ENCODE measurements around the gene OR8B4.
"Not testable (repeated sequence)": the region's sequence is repeated elsewhere in the genome, so short reads cannot be mapped to it uniquely, and the experiment has no call there.

The OR8B4 gene, protein sequence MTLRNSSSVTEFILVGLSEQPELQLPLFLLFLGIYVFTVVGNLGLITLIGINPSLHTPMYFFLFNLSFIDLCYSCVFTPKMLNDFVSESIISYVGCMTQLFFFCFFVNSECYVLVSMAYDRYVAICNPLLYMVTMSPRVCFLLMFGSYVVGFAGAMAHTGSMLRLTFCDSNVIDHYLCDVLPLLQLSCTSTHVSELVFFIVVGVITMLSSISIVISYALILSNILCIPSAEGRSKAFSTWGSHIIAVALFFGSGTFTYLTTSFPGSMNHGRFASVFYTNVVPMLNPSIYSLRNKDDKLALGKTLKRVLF

DNA sequence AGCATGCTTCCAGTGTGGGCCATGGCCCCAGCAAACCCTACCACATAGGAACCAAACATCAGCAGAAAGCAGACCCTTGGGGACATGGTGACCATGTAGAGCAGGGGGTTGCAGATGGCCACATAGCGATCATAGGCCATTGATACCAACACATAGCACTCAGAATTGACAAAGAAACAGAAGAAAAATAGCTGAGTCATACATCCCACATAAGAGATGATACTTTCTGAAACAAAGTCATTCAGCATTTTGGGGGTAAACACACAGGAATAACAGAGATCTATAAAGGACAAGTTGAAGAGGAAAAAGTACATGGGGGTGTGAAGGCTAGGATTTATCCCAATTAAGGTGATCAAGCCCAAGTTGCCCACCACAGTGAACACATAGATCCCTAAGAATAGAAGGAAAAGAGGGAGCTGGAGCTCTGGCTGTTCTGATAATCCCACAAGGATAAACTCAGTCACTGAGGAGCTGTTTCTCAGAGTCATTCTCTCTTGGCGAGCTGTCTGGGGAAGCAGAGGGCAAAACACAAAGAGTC, at the start of gene OR8B4:
Gene OR8B4 (minus strand): TSS at position 488 of the 538 bp plus-strand sequence. CDS start 0 bp downstream, at position 488.
- no peak for DNase-seq

DNA sequence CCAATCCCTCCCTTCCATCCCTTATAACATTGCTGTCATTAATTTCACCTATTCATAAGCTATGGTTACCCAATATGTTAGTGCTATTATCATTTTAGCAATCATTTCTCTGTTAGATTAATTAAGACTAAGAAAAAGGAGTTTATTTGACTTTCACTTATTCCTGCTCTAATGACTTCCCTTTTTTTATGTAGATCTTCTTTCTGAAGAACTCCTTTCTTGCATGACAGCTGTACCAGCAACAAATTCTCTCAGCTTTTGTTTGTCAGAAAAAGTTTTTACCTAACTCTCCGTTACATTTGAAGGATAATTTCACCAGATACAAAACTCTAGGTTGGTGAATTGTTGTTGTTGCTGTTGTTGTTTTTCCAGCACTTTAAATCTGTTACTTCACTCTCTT, 49.4 kb upstream of the OR8B4 start:
- DNase-seq: no peak

DNA sequence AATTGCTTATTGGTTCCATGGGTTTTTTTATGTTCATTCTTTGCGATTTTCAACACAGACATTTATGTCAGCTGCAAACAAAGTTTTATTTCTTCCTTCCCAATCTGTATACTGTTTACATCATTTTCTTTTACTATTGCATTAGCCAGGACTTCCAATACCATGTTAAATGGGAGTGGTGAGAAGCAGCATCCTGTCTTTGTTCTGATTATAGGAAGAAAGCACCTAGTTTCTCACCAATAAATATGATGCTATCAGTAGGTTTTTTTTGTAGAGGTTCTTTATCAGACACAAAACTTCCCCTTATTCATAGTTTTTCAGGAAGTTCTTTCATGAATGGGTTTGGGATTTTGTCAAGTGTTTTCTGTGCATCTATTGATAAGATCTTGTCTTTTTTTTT, 48.8 kb upstream of the OR8B4 start:
- DNase-seq: no peak

DNA sequence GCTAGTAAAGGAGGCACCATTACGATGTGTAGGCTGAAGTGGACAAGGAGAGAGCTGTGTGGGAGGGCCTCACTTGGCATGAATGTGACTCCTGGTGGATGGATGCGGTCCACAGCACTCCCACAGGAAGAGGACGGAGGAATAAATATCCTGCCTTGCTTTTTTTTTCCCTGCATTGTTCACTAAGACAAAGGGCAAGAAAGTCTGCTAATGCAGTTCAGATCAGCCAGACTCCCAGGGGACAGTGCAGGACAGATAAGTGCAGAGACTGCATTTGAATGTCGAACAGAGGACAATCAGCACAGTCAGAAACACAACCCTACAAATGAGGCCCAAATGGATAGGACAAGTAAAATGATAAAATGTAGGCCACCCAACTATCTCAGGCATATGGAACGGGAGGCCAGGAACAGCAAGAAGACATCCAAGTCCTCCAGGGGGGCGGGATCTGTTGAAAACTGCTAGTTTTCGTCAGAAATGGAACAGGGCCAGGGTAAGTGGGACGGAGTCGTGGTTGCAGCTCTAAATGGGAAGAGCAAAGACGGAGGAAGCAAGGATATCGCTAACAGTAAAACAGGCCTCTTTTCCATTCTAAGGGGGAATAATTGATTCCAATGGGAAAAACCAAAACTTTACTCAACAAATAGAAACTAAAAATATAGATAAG, 46.0 kb upstream of the OR8B4 start:
- DNase-seq: no peak

DNA sequence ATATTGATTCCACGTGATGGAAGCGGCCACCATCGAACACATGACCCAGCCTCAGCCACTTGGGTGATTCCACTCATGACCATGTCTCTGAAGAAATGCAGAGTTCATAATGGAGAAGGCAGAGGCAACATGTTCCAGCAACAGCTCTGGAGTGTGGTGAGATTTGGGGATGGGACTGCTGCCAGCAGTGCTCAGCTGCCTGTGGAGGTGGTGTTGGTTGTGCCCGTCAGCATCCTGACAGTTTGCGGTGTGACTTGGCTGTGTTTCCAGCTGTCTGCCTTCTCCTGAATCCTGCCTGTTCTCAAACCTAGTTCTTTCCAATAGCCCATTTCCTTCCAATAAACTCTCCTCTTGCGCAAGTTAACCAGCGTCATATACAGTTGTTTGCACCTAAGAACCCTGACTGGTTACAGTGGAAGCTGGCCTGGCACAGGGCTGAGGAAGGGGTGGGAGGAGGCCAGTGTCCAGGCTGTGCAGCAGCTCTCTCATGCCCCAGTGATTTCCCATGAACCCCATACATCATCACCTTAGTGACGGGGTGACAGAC, 42.8 kb upstream of the OR8B4 start:
- no peak for DNase-seq

DNA sequence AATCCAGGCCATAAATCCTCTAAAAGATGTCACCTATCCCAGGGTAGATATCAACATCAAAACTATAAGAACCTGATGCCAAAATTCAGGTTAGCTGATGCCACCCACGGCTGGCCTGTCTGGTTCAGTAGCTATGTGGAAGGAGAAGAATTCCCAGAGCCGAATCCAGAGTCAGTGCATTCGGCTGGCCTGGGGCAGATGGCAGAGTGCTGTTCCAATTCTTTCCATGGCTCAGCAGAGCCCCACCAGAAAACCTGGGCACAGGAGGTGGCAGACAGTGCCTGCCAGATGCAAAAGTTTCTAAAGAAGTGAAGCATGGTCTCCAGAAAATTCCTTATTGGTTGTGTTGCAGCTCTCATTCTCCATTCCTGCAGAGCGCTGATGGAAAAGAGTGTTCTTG, 40.7 kb upstream of the OR8B4 start:
- no peak for DNase-seq

DNA sequence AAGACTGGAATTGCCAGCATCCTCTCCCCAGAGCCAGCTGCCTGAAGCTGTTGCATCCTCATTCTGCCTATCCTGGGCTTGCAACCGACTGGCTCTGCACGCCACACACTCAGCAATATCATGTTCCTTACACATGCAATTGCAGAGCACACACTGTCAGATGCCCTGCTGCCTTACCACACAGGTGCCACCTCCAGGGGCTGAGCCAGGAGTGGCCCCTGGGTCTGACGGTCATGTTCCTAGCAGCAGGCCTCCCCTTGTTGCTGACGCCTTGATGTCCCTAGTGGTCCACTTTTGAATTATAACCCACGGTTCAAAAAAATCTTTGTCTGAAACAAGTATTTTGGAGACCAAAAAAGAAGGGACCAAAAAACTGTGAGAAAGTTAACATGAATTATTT, 39.3 kb upstream of the OR8B4 start:
- DNase-seq: no peak

DNA sequence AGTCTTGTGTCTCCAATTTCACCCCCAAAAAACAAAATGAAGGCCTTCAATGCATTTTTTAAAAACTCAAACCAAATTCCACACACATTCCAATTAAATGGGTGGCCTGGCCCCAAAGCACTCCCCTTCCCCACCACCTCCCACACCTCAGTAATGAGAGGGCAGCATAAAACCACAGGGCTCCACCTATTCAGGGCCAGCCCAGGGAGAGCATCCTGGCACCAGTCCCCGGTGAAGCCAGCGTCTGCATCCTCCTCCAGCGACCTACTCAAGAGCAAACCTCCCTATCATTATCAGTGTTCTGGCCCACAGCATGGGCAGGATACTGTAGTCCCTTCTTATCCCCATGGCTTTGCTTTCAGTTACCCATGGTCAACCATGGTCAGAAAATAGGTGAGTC, 38.7 kb upstream of the OR8B4 start:
- no peak for DNase-seq

DNA sequence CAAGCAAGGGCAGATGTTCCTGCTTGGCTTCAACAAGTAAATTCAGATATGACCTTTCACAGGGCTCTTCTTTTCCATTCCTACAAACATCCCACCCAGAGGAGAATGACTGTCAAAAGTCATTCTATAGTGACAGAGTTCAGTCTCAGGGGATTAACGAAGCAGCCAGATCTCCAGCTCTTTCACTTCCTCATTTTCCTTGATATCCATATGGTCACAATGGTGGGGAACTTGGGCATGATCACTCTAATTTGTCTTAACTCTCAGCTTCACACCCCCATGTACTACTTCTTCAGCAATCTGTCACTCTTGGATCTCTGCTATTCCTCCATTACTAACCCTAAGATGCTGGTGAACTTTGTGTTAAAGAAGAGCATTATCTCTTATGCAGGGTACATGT, 35.8 kb upstream of the OR8B4 start:
- DNase-seq: no peak

DNA sequence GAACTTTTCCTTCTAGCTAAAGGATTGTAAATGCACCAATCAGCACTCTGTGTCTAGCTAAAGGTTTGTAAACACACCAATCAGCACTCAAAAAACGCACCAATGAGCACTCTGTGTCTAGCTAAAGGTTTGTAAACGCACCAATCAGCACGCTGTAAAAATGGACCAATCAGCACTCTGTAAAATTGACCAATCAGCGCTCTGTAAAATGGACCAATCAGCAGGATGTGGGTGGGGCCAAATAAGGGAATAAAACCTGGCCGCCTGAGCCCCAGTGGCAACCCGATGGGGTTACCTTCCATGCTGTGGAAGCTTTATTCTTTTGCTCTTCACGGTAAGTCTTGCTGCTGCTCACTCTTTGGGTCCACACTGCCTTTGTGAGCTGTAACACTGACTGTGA, 34.7 kb upstream of the OR8B4 start:
- not testable (repeated sequence) for DNase-seq

DNA sequence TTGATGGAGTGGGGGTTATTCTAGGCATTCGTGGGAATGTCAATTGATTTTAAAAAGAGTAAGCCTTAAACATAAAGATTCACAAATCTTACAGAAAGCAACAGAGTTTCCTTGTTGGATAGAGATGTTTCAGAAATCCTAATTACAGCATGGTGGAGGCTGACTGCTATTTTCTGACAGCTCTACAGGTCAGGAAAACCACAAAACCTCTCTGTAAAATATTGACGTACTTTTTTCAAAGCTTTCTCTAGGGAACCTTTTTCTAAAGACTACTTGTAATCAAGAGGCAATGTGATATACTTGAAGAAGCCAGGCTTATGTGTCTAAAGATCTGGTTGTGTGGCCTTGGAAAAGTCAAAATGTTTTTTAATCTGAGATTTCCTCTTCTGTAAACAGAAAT, 29.9 kb upstream of the OR8B4 start:
- no peak for DNase-seq

DNA sequence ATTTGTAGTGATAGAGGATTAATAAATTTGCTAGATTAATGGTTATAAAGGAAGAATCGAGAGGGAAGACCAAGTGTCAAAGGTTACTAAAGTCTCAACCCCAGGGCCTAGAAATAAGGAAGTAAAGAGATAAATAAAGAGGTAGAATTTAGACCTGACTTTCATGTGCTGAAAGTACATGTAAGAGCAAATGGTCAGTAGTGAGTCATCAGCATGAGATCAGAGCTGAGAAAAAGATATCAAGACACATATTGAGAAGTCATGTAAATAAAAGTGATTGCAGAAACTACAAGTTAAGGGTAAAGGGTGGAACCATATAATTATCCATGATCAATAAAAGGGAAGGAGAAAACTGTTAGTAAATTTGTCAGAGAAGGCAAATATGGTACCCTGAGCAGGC, 22.2 kb upstream of the OR8B4 start:
- DNase-seq: no peak

DNA sequence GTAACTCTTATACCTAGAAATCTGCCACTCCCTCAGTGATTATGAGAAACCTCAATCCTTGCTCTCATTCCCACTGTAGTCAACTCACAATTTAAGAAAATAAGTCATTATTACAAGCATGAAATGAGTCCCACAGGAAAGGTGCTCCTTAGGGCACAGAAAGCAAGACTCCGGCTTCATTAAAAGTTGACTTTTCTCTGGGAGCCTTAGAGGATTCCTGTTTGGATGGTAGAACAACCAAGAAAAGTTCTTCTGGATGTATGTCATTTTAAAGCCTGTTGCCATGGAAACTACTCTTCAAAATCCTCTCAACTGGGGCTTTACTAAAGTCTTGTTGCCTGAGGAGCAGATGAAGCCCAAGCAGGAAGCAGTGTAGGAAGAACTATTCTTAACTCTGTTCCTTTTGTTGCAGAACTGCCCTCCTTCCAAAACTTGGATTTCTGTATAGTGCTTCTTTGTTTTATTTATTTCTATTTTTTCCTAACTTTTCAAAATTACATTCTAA, 21.0 kb upstream of the OR8B4 start, which contains the start of gene OR8B8:
Gene OR8B8 (minus strand): TSS at position 51 of the 505 bp plus-strand sequence. CDS start 4,611 bp downstream, outside the sequence.
- no peak for DNase-seq

DNA sequence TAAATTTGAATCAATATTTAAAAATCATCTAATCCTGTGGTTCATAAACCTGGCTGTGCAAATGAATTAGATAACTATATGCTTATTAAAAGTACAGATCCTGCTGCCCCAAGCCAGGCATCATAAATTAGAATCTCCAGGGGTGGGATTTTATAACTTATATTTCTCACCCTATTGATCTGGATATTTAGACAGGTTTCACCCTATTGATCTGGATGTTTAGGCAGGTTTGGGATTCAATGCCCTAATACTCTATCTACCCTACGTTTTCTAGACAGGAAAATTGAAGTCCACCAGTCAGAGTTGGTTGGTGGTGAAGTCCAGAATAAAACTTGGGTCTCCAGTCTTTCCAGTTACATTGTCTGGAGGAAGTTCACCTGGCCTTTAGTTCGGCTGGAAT, 18.2 kb upstream of the OR8B4 start:
- no peak for DNase-seq

DNA sequence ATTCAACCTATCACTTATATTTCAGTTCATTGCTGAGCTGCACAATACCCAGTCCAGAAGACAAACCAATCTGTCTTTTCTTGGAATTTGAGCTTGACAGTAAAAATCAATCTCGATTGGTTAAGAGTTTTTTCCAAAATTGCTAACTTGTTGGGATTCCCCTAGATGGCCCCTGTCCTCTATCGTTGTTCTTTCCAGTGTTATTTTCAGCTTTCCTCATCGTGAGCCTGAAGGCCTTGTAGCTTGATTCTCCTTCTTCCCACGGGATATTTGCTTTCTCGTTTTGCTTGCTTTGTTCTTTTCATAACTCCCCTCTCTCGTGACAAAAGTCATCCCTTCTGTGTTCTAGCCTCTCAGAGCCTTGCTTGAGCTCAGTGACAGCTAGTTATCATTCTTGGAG, 17.8 kb upstream of the OR8B4 start:
- no peak for DNase-seq

DNA sequence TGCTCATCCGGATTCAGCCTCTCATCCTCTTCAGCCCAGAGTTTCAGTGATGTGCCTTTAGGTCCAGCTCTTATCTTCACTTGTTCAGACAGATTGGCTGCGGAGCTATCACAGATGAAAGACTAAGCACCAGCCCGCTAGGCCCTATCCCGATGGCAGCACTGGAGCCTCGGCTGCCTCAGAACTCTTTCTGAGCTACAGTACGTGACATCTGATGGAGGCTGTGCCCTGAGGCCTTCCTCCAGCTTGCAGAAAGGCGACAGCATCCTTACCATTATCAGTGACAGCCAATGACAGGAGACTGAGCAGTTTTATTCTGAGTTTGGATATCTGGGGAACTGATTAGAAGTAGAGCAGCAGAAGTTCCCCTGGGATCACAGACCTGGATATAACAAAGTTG, 16.8 kb upstream of the OR8B4 start:
- DNase-seq: no peak

DNA sequence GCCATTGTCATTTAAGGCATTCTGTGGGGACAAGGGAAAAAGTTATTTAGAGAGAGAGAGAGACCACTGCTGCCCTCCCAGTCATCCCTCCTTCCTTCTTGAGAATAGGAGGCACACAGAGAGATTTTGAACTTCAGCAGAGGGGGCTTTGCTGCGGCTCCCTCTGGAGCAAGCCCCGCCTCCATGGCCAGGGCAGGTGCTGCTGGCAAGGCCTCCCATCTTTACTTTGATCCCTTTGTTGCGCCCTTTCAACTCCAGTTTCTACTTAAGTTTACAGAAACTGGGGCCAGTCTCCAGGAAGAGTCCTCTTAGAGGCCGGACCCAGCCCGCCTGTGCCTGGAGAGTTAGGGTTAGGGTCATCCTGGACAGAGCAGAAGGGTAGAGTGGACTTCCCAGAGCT, 16.4 kb upstream of the OR8B4 start:
- DNase-seq: no peak

DNA sequence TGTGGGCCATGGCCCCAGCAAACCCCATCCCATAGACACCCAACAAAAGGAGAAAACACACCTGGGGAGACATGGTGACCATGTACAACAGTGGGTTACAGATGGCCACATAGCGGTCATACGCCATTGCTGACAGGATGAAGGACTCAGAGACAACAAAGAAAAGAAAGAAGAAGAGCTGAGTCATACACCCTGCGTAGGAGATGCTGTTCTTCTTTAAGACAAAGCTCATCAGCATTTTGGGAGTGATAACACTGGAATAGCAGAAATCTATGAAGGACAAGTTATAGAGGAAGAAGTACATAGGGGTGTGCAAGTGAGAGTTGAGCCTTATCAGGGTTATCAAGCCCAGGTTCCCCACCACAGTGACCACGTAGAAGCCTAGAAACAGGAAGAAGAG, 15.9 kb upstream of the OR8B4 start:
- DNase-seq: no peak

DNA sequence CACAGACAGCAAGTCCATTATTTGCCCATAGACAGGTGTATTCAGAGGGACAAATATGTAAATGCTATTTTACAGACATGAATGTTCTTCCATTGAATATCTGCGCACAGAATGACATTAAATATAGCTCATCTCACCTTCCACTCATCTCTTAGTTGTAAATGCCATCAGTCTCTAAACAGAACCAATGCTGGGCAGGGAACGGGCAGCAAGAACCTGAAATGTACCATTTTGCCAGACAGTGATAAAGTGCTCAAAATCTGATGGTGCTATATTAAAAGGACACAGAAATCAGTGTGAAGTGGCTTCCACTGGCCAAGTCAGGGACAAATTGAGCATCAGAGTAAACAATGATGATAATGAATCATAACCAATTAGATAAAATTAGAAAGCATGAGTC, 10.0 kb upstream of the OR8B4 start:
- DNase-seq: no peak

DNA sequence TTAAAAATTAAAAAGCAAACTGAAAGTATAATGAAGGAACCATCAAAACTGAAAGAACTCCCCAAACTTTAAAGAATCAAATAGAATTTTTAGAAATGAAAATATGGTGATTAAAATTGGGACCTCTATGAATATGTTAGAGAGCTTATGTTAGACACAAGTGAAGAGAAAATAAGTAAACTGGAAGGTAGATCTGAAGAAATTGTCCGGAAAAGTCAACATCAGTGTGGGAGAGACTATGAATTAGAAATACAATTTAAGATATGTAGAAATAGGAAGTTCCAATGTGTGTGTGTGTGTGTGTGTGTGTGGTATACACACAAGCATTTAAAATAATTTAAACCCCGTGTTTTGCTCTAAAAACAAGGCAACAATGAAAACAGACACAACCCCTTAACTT, 4.9 kb upstream of the OR8B4 start:
- DNase-seq: no peak

DNA sequence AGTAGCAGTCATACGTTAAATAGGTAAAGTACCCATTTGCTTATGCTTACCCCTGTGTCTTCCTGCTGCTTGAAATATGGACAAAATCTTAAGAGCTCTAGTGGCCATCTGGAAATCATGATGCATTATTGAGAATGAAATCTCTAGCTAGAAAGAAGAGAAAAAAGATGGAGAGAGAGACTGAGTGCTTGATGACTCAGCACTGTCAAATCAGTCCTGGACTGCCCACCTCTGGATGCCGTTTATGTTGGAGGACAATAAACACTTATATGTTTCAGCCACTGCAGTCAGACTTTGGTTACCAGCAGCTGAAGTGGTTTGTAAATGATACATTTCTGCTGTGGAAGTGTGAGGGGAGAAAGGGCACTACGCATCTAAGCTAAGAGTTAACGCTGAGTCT, 3.6 kb downstream of the OR8B4 start:
- DNase-seq: no peak

DNA sequence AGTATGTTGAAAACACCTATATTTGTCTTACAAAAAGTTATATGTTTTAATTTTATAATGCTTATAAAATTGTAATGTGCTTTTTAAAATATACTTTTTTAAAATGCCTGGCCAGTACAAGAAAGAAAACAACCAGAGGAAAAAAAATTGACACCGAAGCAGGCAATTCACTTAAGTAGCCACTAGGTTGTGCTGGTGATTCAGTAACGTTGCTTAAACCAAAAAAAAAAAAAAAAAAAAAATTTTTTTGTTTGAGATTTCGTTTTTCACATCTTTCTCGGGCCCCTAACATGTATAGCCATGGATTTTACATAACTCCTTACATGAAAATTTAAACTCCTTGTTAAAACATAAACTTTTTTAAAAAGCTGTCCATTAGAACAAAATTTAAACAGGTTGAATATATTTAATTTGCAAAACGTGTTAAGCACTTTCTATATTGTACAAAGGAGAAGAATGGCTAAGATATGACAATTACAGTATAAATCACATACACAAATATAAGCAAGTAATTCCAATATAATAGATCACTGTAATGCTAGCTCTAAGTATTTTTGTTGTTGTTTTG, 9.2 kb downstream of the OR8B4 start:
- peak; percentile 30 for DNase-seq

DNA sequence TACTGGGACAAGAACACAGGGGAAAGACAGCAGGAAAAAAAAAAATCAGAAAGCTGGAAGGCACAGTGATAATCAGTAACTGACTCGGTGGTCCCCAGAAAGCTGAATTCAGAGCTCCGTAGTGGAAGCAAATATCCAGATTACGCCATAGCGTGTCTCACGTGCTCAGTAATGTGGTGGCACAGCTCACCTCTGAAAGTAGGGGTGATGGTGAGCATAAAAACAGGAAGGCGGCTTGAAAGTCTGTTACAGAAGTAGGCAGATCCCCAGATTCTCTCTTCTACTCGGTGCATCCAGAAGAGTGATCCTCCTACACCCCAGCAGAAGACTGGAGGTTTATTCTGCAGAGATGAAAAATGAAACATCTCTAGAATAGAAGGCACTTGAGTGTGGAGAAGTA, 14.8 kb downstream of the OR8B4 start:
- DNase-seq: no peak

DNA sequence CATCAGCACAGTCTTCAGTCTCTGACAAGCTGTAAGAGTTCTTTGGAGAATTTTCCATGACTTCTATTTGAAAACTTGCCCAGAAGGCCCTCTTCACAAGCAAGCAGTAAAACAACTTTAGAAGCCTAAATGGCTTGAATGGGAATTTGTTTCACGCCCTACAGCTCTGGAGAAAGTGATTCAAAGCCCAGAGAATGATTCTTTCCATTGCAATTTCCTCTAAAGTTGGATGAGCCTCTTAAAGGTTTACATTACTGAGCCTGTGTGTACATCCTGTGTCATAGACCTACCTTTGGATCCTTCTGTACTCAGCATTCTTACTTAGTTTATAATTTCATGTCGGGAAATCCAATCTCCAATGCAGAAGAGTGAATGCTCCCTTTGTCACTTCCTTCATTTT, 19.1 kb downstream of the OR8B4 start:
- no peak for DNase-seq

Data from NCI-H748 treated with DMSO at 0.1 percent for 48 hours (cell line).